Fibroblast of gingiva (primary cell): ENCODE results near the gene RPL18A.

Source experiments
- DNase-seq: peaks from one replicate; pipeline ENCODE4 v3.0.0-alpha.2; 2011; ENCODE audit warnings: low read depth

Gene RPL18A

GRCh38 chr19:17910791-17911360 is 51.2 kb downstream of the RPL18A start:
- DNase-seq = no peak
